PC-9 (cell line): ENCODE results near the gene MICALL2.

ENCODE experiments used
- EZH2 ChIP-seq: fragments of 200-600 bp; sonication (generic); IDR thresholded peaks from 2 replicates; pipeline ENCODE4 v1.8.0; 2017; ENCODE audit warnings: antibody characterized with exemption, low read depth
- TF ChIP-seq, protein P1 (sequence below): fragments of 200-600 bp; sonication (generic); conservative IDR thresholded peaks from 2 replicates; pipeline ENCODE4 v1.6.1; 2017; ENCODE audit warnings: mixed run types, antibody characterized with exemption, mild to moderate bottlenecking, moderate library complexity

- TF ChIP-seq, protein P1, sequence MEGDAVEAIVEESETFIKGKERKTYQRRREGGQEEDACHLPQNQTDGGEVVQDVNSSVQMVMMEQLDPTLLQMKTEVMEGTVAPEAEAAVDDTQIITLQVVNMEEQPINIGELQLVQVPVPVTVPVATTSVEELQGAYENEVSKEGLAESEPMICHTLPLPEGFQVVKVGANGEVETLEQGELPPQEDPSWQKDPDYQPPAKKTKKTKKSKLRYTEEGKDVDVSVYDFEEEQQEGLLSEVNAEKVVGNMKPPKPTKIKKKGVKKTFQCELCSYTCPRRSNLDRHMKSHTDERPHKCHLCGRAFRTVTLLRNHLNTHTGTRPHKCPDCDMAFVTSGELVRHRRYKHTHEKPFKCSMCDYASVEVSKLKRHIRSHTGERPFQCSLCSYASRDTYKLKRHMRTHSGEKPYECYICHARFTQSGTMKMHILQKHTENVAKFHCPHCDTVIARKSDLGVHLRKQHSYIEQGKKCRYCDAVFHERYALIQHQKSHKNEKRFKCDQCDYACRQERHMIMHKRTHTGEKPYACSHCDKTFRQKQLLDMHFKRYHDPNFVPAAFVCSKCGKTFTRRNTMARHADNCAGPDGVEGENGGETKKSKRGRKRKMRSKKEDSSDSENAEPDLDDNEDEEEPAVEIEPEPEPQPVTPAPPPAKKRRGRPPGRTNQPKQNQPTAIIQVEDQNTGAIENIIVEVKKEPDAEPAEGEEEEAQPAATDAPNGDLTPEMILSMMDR, result no peak
- TF ChIP-seq EZH2, result no peak
Measured at GRCh38 chr7:1455241-1455939, 3.9 kb downstream of the MICALL2 start.
